Adipocyte (in vitro differentiated cells): ENCODE measurements around the gene TIMM23.
"Not testable (repeated sequence)": the region's sequence is repeated elsewhere in the genome, so short reads cannot be mapped to it uniquely, and the experiment has no call there.

ENCODE experiments used
- DNase-seq: peaks from one replicate; pipeline ENCODE4 v3.0.0-alpha.2; 2015; ENCODE audit warnings: low read depth
- H3K27me3 ChIP-seq: replicated peaks from 2 replicates; pipeline ENCODE4 v1.7.0; 2013; ENCODE audit warnings: mild to moderate bottlenecking, low read length, moderate library complexity; ENCODE audit not compliant: control insufficient read depth, insufficient read depth
- H3K36me3 ChIP-seq: 2 replicates; pipeline ENCODE4 v1.7.0; 2013; ENCODE audit warnings: low read length, mild to moderate bottlenecking, moderate library complexity; ENCODE audit not compliant: control insufficient read depth, insufficient read depth, severe bottlenecking
- H3K4me1 ChIP-seq: 2 replicates; pipeline ENCODE4 v1.7.0; 2013; ENCODE audit warnings: mild to moderate bottlenecking, low read length, moderate library complexity; ENCODE audit not compliant: control insufficient read depth, insufficient read depth
- H3K4me3 ChIP-seq: 2 replicates; pipeline ENCODE4 v1.7.0; 2013; ENCODE audit warnings: mild to moderate bottlenecking, low read length, moderate library complexity
- H3K9ac ChIP-seq: 2 replicates; pipeline ENCODE4 v1.7.0; 2013; ENCODE audit warnings: mild to moderate bottlenecking, low read length, moderate library complexity
- H3K9me3 ChIP-seq: 2 replicates; pipeline ENCODE4 v1.7.0; 2013; ENCODE audit warnings: mild to moderate bottlenecking, low read length, moderate library complexity; ENCODE audit not compliant: control insufficient read depth

The TIMM23 gene

DNA sequence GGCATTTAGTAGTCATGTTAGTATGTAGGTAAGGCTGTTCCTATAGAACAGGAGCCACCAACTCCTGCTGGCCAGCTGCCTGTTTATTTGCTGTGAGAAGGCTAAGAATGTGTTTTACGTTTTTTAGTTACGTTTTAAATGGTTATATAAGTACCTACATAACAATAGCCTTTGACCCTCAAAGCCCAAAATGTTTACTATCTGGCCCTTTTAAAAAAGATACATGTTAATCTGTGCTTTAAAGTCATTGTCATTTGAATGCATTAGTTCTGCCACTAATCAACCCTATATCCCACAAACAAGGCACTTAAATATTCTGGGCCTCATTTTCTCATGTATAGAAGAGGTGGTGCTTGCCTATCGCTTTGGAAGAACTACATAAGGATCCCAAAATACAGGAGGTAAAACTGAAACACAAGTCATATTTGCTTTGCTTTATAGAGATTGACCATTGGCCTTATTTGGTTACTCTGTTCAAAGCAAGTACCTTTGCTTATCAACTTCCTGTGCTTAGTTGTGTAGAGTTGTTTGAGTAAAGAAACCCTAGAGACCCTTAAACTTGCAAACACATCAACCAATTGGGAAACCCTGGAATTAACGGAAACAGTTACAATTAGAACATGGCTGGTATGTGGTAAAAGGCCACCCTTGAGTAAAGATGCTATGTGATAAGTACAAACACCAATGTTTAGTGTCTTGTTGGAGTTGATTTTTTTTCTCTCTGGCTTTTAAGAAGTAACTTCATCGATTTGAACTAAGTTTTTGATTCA lies 25.9 kb downstream of the TIMM23 start:
- Histone ChIP-seq H3K4me3 (no peak overlapping the region), H3K36me3 (peaks cover 51% of the 10 kb centered on the region), H3K27me3 (no peaks in the 10 kb centered on the region), H3K9me3 (no peaks in the 10 kb centered on the region), H3K9ac (no peak overlapping the region), H3K4me1 (no peaks in the 10 kb centered on the region)
- DNase-seq = no peak

DNA sequence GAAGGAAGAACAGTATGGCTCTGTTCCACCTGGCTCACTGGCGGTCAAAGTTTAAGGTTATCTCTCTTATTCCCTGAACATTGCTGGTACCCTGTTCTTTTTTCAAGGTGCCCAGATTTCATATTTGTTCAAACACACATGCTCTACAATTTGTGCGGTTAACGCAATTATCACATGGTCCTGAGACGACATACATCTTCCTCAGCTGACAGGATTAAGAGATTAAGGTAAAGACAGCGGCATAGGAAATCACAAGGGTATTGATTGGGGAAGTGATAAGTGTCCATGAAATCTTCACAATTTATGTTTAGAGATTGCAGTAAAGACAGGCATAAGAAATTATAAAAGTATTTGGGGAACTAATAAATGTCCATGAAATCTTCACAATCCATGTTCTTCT lies 27.7 kb downstream of the TIMM23 start:
- not testable (repeated sequence) for H3K9ac ChIP-seq, DNase-seq, H3K9me3 ChIP-seq, H3K27me3 ChIP-seq, H3K4me3 ChIP-seq, H3K4me1 ChIP-seq
- peaks cover 61% of the 10 kb centered on the region for H3K36me3 ChIP-seq

DNA sequence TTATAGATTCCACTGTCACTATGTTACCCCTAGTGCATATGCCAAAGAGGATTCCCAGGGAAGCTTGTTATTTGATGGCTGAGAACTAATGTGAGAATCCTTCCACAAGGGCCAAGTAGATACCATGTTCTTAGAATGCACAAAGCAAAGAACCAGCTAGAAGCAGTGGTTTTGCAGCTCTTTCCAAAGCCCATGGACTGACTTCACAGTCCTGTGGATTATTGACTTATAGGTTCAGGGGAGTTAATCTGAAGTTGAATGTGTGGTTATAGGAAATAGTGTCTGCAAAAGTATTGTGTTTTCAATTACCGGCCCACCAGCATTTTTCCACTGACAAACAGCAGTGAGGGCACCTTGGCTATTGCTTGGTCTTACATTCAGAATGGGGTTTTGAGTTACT lies 28.2 kb downstream of the TIMM23 start:
- Histone ChIP-seq H3K9me3 (no peaks in the 10 kb centered on the region), H3K4me1 (peaks cover 7% of the 10 kb centered on the region), H3K9ac (no peak overlapping the region), H3K36me3 (peaks cover 67% of the 10 kb centered on the region), H3K4me3 (no peak overlapping the region), H3K27me3 (no peaks in the 10 kb centered on the region)
- no peak for DNase-seq

DNA sequence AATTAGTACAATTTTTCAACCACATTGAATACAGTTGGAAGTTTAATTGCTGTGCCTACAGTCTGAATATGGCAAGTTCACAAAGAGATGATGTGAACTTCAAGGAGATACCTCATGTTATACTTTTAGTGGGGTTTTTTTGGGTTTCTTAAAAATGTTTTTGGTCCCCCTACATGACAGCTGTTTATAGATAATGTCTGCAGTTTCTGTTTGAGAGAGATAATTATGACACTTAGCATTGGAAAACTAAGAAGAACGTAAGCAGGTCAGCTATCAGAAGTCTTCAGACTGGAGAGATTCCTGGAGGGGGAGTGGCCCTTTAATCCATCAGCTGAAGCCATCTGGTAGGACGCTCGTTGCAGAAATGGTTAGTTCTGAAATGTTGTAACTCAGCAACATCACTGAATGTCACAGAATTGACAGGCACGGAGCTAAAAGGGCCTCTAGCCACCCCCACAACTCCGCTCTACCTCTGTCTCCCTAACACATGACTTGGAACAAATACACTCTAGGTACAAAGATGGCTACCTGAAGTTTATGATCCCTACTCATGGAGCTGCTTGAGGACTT lies 29.0 kb downstream of the TIMM23 start:
- no peak overlapping the region for H3K4me3 ChIP-seq
- no peaks in the 10 kb centered on the region for H3K27me3 ChIP-seq
- no peaks in the 10 kb centered on the region for H3K9me3 ChIP-seq
- no peak overlapping the region for H3K9ac ChIP-seq
- DNase-seq = no peak
- peaks cover 74% of the 10 kb centered on the region for H3K36me3 ChIP-seq
- H3K4me1 ChIP-seq = peaks cover 13% of the 10 kb centered on the region

DNA sequence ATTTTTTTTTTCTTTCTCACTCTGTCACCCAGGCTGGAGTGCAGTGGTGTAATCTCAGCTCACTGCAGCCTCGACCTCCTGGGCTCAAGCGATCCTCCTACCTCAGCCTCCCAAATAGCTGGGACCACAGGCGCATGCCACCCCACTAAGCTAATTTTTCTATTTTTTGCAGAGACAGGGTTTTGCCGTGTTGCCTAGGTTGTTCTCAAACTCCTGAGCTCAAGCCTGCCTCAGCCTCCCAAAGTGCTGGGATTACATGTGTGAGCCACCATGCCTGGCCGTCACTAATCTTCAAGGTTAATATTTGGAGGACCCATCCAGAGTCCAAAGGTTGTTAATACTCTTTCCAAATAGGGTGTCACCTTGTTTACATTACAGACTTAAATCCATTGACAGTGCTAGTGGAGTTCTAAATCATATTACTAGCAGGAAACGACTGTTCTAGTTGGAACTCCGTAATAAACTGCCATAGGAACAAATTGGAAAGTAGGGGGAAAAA lies 29.9 kb downstream of the TIMM23 start:
- not testable (repeated sequence) for H3K9ac ChIP-seq, H3K27me3 ChIP-seq, H3K9me3 ChIP-seq, H3K4me3 ChIP-seq, DNase-seq
- peaks cover 84% of the 10 kb centered on the region for H3K36me3 ChIP-seq
- peaks cover 23% of the 10 kb centered on the region for H3K4me1 ChIP-seq

DNA sequence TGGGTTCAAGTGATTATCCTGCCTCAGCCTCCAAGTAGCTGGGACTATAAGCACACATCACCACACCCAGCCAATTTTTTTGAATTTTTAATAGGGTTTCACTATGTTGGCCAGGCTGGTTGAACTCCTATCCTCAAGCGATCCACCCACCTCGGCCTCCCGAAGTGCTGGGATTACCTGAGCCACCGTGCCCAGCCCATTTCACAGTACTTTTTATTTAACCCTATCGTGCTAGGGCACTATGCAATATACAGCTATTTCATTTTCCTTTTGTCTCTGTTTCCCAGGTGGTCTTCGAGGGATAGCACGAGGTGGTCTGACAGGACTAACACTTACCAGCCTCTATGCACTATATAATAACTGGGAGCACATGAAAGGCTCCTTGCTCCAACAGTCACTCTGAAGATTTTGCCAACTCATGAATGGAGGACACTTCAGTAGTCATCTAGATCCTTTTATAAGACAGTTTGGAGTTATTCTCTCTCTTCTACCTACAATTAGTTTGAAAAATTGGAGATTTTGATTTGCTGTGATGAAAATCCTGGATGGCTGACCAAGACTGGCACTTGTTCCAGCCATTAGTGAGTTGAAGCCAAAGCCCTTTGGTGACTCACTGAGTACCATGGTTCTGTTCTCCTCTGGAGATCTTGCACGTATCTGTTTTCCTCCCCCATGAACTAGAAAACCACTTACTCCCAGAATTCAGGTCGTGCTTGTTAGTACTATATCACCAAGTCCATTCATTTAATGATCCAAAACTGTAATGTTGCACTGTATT lies 30.8 kb downstream of the TIMM23 start:
- Histone ChIP-seq H3K4me3 (no peak overlapping the region), H3K36me3 (peaks cover 86% of the 10 kb centered on the region), H3K9ac (no peak overlapping the region), H3K9me3 (no peaks in the 10 kb centered on the region), H3K4me1 (peaks cover 24% of the 10 kb centered on the region), H3K27me3 (no peaks in the 10 kb centered on the region)
- no peak for DNase-seq

DNA sequence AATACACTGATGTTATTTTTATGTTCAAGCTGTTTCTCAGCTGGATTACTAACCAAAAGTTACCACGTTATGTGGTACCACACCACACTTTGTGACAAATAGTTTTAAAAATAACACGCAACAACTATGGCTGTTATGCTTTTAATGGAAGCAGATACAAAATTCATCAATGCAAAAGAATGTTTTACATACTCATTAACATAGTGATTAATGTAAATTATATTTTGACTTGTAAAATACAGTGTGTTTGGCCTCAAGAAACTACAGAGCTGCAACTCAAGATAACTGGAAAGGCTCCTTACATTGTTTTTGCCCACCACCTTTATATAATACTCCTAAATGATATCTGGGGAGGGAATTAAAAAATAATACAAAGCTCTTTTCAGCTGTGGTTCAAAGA lies 32.7 kb downstream of the TIMM23 start:
- Histone ChIP-seq H3K4me3 (no peak overlapping the region), H3K36me3 (peaks cover 93% of the 10 kb centered on the region), H3K9ac (no peak overlapping the region), H3K4me1 (peaks cover 24% of the 10 kb centered on the region), H3K9me3 (no peaks in the 10 kb centered on the region), H3K27me3 (no peaks in the 10 kb centered on the region)
- DNase-seq = no peak

DNA sequence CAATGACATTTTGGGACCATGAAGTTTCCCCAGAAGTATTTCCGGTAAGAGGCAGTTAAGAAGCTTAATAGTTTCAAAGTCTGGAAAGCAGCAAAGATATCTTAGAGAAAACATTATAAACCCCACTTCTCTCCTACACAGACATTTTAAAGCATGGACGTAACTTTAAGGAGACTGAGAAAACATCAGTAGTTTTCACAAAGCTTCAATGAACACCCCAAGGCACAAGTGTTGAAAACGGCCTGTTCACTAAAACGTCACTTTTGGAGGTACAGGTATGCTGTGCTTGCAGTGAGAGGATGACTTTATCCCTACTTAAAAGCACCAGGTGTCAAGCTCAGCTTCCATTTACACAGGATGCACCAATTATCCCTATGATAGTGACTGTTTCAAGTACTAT lies 33.1 kb downstream of the TIMM23 start:
- Histone ChIP-seq H3K4me1 (peaks cover 24% of the 10 kb centered on the region), H3K36me3 (peaks cover 94% of the 10 kb centered on the region), H3K9me3 (no peaks in the 10 kb centered on the region), H3K9ac (no peak overlapping the region), H3K27me3 (no peaks in the 10 kb centered on the region), H3K4me3 (no peak overlapping the region)
- DNase-seq = no peak

DNA sequence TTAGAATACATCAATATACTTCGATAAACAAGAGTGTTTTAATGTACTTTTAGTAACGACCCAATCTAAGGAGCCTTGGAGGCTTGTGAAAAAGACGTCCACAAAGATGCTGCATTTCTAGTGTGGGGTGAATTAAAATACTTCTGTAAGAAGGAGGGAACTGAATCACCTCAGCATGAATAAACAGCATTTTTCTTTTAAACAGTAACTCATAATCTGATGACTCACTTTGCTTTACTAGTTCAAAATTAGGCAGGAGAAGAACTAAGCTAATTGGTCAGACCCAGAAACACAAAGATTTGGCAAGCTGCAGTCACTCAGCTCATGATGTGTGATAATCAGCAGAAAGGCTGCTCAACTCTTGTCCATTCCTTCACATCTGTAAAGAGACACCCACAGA lies 33.9 kb downstream of the TIMM23 start:
- DNase-seq = peak; percentile 61
- Histone ChIP-seq H3K36me3 (peaks cover 94% of the 10 kb centered on the region), H3K4me3 (no peak overlapping the region), H3K9ac (no peak overlapping the region), H3K27me3 (no peaks in the 10 kb centered on the region), H3K9me3 (no peaks in the 10 kb centered on the region), H3K4me1 (peaks cover 24% of the 10 kb centered on the region)

DNA sequence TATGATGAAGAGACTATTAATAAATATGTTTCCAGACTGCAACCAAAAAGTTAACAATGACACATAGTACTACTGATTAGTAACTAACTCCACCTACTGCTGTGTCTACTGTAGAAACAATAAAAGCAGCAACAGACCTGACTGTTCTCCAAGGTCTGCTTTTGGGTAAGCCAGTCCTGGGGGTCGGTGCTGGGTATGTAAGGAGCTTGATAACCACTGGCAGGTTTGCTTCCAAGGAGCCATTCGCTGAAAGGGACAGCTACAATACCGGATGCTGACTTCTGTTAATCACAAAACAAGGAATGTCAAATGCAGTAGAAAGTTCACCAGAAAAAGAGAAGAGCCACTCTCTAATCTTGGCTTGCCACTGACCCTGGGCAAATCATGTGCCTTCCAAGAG lies 40.5 kb downstream of the TIMM23 start:
- Histone ChIP-seq H3K9ac (no peak overlapping the region), H3K4me3 (no peak overlapping the region), H3K4me1 (peaks cover 45% of the 10 kb centered on the region), H3K9me3 (no peaks in the 10 kb centered on the region), H3K27me3 (no peaks in the 10 kb centered on the region), H3K36me3 (peaks cover 95% of the 10 kb centered on the region)
- DNase-seq = no peak

DNA sequence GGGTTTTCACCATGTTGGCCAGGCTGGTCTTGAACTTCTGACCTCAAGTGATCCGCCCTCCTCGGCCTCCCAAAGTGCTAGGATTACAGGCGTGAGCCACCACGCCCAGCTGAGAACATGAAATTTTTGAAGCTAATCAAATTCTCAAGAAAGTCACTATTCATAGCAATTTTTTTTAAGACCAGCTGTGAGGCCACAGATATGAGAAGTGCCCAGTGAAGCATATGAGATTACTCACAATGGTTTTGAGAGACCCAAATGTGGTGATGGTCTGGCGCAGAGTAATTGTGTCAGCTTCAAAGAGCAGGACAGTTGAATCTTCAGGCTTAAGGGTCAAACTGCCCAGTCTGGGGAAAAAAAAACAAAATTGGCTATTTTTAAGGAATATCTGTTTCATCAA lies 41.9 kb downstream of the TIMM23 start:
- H3K9me3 ChIP-seq = no peaks in the 10 kb centered on the region
- peaks cover 81% of the 10 kb centered on the region for H3K36me3 ChIP-seq
- no peak for DNase-seq
- H3K4me3 ChIP-seq = peak overlapping the region; percentile 63
- peaks cover 60% of the 10 kb centered on the region for H3K4me1 ChIP-seq
- no peaks in the 10 kb centered on the region for H3K27me3 ChIP-seq
- H3K9ac ChIP-seq = no peak overlapping the region
